Muscle layer of duodenum (tissue), 2 donors: Measurements from ENCODE around the gene THAP4.
A peak's percentile ranks its signal among the peaks of the same experiment; 100 is the strongest.

Experiments used
- H3K27ac ChIP-seq: one replicate; pipeline ENCODE4 v1.7.0; 2013; ENCODE audit warnings: mild to moderate bottlenecking, low read length
- H3K27me3 ChIP-seq: one replicate; pipeline ENCODE4 v1.7.0; 2013; ENCODE audit warnings: low read depth, mild to moderate bottlenecking, control low read depth, low read length
- H3K36me3 ChIP-seq, 2 donors: one replicate each; pipeline ENCODE4 v1.7.0; 2013; ENCODE audit warnings: low read length in 2 of 2, control low read depth in 1 of 2, mild to moderate bottlenecking in 1 of 2; ENCODE audit not compliant: insufficient read depth in 2 of 2, control insufficient read depth in 1 of 2
- H3K4me1 ChIP-seq, 2 donors: one replicate each; pipeline ENCODE4 v1.7.0; 2013; ENCODE audit warnings: low read length in 2 of 2, mild to moderate bottlenecking in 2 of 2, control low read depth in 1 of 2, moderate library complexity in 1 of 2; ENCODE audit not compliant: insufficient read depth in 2 of 2, control insufficient read depth in 1 of 2
- H3K4me3 ChIP-seq, 2 donors: one replicate each; pipeline ENCODE4 v1.7.0; 2013; ENCODE audit warnings: low read length in 2 of 2, low read depth in 1 of 2, mild to moderate bottlenecking in 1 of 2
- H3K9me3 ChIP-seq, 2 donors: one replicate each; pipeline ENCODE4 v1.7.0; 2013; ENCODE audit warnings: low read length in 2 of 2, control low read depth in 1 of 2, mild to moderate bottlenecking in 1 of 2; ENCODE audit not compliant: control insufficient read depth in 1 of 2
- donor health status: healthy.

Gene THAP4

DNA sequence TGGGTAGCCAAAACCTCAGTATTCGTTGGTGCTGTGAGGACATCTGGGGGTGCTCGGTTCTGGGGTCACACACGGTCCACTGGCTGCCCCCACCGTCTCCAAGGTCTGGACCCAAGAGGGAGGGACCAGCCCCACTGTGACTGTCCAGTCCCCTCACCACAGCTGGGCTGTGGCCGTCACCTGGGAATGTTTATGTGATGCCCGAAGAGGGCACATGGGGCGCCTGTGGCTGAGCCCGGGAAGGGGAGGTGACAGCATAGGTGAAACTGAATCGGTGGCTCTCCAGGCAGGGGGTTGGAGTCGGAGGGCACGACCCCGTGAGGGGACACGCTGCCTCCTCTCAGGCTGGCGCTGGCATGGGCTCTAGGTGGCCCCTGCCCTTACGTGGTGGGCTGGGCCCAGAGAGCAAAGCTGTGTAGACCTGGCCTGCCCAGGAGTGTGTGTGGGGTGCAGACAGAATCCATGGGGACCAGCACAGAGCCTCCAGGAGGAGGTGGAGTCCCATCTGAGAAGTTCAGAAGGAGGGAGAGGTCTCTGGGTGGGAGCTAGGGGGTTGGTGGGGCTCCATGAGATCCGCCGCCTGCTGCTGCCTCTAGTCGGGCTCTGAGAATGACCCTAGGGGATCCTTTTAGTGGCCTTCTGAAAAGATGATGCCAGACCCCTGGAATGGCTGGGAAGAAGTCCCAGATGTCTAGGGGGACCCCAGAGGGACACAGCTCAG, 76.6 kb downstream of the THAP4 start:
- peaks cover 4 to 57% of the 10 kb centered on the region in 2 donors for H3K4me1 ChIP-seq
- H3K36me3 ChIP-seq, result no peaks in the 10 kb centered on the region
- H3K9me3 ChIP-seq, result peaks cover 0 to 18% of the 10 kb centered on the region in 2 donors
- H3K4me3 ChIP-seq, result peak overlapping the region; percentile 21 to 71
- no peaks in the 10 kb centered on the region for H3K27me3 ChIP-seq
- H3K27ac ChIP-seq, result no peak overlapping the region

DNA sequence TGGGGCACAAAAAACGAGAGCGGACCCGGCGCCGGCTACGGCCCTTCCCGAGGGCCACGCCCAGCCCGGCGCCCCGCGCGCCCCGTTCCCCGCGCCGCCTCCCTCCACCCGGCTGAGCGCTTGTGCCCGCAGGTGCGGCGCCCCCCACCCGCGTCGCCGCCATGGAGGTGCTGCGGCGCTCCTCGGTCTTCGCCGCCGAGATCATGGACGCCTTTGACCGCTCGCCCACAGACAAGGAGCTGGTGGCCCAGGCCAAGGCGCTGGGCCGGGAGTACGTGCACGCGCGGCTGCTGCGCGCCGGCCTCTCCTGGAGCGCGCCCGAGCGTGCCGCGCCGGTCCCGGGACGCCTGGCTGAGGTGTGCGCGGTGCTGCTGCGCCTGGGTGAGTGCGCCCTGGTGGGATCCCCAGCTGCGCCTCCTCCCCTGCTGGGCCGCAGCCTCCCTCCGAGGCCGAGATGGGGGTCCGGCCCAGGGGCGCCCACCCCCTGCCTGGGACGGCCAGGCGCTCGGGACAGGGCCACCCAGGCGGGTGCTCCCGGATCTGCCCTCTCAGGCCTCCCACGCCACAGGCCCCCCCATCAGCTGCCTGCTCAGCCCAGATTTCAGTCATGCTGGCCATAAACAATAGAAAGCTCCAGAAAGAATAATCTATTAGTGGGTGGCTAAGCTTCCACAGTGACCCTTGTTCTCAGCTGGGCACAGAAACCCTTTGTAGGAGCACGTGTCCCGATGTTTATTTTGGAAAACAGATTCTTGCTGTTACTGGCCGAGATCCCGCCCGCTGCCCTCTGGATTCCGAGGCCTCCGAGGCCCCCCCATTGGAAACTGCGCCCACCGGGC, 77.4 kb downstream of the THAP4 start:
- no peak overlapping the region for H3K27ac ChIP-seq
- H3K36me3 ChIP-seq, result no peaks in the 10 kb centered on the region
- peaks cover 0 to 18% of the 10 kb centered on the region in 2 donors for H3K9me3 ChIP-seq
- H3K4me1 ChIP-seq, result peaks cover 4 to 53% of the 10 kb centered on the region in 2 donors
- peak overlapping the region; percentile 44 to 71 for H3K4me3 ChIP-seq
- no peaks in the 10 kb centered on the region for H3K27me3 ChIP-seq

DNA sequence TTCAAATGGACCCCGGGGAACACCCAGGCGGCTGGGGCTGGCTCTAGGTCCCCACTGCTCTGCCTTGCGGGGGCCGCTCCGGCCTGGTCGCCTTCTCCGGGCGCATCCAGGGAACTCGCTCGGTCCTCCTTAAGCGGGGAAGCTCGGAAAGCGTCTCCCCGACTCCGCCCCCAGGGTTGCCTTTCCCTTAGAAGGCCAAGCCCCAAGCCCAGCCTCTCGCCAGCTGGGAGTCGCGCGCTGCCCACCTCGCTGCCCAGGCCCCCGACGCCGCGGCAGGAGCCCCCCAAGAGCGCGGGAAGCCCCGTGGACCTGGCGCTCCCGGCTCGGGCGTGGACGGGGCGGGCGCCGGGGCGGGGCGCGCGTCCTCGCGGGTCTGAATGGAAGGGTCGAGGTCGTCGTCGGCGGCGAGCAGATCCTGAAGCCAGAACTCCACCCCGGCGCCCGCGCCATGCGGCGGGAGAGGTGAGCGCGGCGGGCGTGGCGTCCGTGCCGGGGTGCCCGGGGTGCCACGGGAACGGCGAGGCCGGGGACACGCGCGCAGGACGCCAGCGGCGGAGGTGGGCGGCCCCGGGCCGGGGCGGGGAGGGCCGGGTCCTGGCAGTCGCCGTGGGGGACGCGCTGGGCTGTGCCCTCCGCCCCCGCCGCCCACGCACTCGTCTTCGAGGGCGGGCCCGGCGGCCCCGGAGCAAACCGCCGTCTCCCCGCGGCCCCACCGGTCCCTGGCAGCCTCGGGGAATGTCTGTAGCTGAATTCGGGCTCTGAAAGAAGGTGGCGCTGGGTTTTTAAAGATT, 78.2 kb downstream of the THAP4 start, which contains the start of gene BOK:
BOK (plus strand) TSS at position 214 of the 791 bp plus-strand sequence. CDS start 739 bp downstream, outside the sequence.
- no peaks in the 10 kb centered on the region for H3K36me3 ChIP-seq
- no peaks in the 10 kb centered on the region for H3K27me3 ChIP-seq
- H3K27ac ChIP-seq, result no peak within 1 kb of the TSS
- H3K4me1 ChIP-seq, result peaks cover 4 to 45% of the 10 kb centered on the region in 2 donors
- H3K4me3 ChIP-seq, result peak within 1 kb of the TSS; percentile 44 to 71
- peaks cover 0 to 18% of the 10 kb centered on the region in 2 donors for H3K9me3 ChIP-seq

DNA sequence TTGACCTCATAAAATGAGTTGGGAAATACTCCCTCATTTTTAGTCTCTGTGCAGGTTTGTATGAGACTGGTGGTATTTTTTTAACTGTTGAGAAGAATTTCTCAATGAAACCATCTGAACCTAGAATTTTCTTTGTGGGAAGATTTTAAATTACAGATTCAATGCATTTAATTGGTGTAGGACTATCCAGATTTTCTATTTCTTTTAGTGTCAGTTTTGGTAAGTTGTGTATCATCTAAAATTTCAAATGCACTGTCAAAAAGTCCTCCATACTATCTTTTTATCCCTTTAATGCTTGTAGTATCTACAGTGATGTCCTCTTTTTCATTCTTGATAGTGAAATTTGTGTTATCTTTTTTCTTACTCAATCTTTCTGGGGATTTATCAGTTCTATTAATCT, 80.2 kb downstream of the THAP4 start:
- H3K4me1 ChIP-seq, result peaks cover 4 to 31% of the 10 kb centered on the region in 2 donors
- H3K27ac ChIP-seq, result no peak overlapping the region
- H3K27me3 ChIP-seq, result no peaks in the 10 kb centered on the region
- H3K36me3 ChIP-seq, result no peaks in the 10 kb centered on the region
- H3K9me3 ChIP-seq, result peaks cover 0 to 18% of the 10 kb centered on the region in 2 donors
- H3K4me3 ChIP-seq, result no peak overlapping the region

DNA sequence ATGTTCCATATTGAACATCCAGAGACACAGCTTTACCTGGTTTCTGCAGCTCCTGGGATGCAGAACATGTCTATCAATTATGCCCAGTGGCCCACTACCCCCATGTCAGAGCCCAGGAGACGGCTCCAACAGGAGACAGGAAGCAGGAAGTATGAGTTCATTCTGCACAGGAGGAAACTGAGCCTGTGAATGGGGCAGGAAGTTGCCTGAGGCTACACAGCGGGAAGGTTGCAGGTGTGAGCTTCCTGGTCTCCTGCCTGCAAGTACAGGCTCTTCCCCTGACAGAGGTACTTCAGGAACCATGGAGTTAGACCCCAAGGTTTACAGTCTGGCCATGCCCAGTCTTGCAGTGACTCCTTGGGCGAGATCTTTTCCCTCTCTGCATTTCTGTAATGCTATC, 81.2 kb downstream of the THAP4 start:
- Histone ChIP-seq H3K9me3 (peaks cover 0 to 18% of the 10 kb centered on the region in 2 donors), H3K36me3 (no peaks in the 10 kb centered on the region), H3K27ac (no peak overlapping the region), H3K27me3 (no peaks in the 10 kb centered on the region), H3K4me1 (peaks cover 4 to 26% of the 10 kb centered on the region in 2 donors), H3K4me3 (no peak overlapping the region)

DNA sequence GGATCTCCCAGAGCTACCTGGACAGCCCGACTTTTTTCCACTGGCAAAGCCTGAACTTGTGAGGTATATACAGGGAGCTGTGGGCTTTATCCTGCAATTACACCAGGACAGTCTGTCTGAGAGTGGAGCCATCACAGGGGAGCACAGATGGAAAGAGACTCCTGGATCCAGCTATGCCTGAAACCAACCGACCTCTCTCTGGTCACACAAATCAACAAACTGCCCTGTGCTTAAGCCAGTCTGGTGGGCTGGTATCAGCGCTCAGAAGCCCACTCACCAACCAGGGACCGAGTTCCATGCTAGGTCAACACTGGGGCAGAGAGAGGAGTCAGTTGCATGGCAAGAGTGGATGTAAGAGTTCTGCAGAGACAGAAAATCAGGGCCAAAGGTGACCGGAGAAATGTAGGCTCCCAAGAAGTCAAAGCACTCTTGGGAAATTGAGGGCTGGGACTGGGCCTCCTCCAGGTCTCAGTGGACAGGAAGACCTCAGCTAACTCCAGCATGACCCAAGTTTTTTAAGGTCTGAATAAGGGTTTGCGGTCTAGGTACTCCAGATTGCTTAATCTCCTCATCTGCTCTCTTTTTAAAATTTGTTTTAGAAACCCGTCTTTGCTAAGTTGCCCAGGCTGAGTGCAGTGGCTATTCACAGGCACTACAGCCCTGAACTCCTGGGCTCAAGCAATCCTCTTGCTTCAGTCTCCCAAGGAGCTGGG, 82.2 kb downstream of the THAP4 start:
- Histone ChIP-seq H3K9me3 (peaks cover 0 to 18% of the 10 kb centered on the region in 2 donors), H3K4me1 (peaks cover 0 to 23% of the 10 kb centered on the region in 2 donors), H3K27ac (no peak overlapping the region), H3K27me3 (no peaks in the 10 kb centered on the region), H3K4me3 (no peak overlapping the region), H3K36me3 (no peaks in the 10 kb centered on the region)

DNA sequence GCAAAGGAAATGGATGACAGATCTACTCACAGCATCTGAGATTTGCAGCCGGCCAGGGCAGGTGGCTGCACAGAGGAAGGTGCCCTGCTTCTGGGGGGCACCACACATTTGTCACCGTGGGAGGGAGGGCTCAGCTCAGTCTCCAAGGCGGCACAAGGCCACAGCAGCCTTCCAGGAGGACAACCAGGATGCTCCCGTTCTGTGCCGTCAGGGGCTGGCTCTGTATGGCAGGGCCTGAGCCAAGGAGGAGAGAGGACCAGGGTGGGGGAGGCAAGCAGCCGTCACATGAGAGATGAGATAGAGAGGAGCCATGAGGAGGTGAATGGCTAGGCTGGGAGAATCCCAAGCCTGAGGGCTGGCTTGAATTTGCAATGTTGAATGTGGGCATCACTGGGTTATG, 83.0 kb downstream of the THAP4 start:
- H3K27ac ChIP-seq, result no peak overlapping the region
- H3K27me3 ChIP-seq, result no peaks in the 10 kb centered on the region
- H3K36me3 ChIP-seq, result no peaks in the 10 kb centered on the region
- no peak overlapping the region for H3K4me3 ChIP-seq
- peaks cover 0 to 18% of the 10 kb centered on the region in 2 donors for H3K9me3 ChIP-seq
- H3K4me1 ChIP-seq, result peaks cover 0 to 16% of the 10 kb centered on the region in 2 donors

DNA sequence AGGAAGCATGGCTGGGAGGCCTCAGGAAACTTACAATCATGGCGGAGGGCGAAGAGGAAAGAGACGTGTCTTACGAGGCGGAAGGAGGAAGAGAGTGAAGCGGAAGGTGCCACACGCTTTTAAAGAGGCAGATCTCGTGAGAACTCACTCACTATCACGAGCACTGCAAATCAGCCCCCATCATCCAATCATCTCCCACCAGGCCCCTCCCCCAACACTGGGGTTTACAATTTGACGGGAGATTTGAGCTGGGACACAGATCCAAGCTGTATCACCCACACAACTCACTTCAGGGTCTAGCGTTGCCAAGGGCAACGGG, 83.5 kb downstream of the THAP4 start:
- H3K36me3 ChIP-seq, result no peaks in the 10 kb centered on the region
- no peak overlapping the region for H3K4me3 ChIP-seq
- H3K27me3 ChIP-seq, result no peaks in the 10 kb centered on the region
- H3K27ac ChIP-seq, result no peak overlapping the region
- H3K9me3 ChIP-seq, result peaks cover 0 to 18% of the 10 kb centered on the region in 2 donors
- H3K4me1 ChIP-seq, result peaks cover 0 to 14% of the 10 kb centered on the region in 2 donors

DNA sequence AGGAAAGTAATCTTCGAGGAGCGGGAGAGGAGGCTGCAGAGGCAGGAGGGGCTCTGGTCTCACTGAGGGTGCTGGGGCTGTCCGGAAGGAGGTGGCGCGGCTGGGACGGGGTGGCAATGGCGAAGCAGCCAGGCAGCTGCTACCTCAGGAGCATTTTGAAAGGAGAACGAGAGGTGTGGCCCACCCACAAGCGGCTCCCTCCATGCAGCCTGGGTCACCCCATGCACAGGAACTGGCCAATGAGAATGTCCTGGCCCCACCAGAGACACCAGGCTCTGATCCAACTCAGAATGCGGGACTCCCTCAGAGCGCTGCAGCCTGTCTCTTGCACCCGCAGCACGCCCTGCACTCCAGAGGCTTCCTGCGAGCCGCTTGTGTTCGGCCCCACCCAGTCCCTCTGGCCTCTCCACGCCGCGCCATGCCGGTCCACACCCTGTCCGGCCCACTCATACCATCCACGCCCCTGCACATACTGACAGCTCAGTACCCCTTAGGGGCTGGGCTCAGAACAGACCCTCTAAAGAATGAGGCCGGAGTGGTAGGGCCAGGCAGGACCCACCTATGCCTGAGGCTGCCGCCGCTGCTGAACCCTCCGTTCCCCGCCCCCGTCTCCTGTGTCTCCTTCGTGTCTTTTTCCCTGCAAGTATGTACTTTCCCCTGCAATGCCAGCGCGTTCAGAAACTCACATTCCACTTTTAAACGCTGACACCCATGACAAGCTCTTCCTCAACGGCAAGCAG, 84.8 kb downstream of the THAP4 start:
- no peak overlapping the region for H3K27ac ChIP-seq
- H3K36me3 ChIP-seq, result no peaks in the 10 kb centered on the region
- H3K27me3 ChIP-seq, result no peaks in the 10 kb centered on the region
- H3K4me3 ChIP-seq, result no peak overlapping the region
- peaks cover 0 to 10% of the 10 kb centered on the region in 2 donors for H3K4me1 ChIP-seq
- peaks cover 0 to 13% of the 10 kb centered on the region in 2 donors for H3K9me3 ChIP-seq

DNA sequence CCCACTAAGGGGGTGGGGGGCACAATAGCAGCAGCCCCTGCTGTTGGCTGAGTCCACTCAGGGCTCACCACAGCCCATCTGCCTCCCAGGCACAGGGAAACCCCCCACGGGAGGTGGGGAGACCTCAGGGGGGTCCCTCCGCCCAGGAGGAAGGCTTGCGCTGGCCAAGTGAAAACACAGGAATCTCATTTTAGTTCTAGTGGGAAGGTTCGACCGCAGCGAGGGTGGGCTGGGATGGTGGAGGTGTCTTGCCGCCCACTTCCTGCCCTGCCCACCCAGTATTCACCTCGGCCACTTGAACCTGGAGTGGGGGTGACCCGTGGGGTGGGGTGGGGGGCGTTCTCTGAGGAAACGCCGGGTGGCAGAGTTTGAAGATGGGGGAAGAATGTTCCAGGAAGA, 85.4 kb downstream of the THAP4 start:
- no peak overlapping the region for H3K27ac ChIP-seq
- peaks cover 0 to 10% of the 10 kb centered on the region in 2 donors for H3K4me1 ChIP-seq
- no peaks in the 10 kb centered on the region for H3K36me3 ChIP-seq
- H3K27me3 ChIP-seq, result no peaks in the 10 kb centered on the region
- H3K4me3 ChIP-seq, result no peak overlapping the region
- peaks cover 0 to 10% of the 10 kb centered on the region in 2 donors for H3K9me3 ChIP-seq
